Smooth muscle cell (in vitro differentiated cells): ENCODE measurements around the gene S100A13. TPM values are rescaled to one million over a fixed set of nuclear protein-coding genes. Genes with fewer than 3 reads are reported as not detected.

Experiments
- DNase-seq: peaks from one replicate; lab custom pipeline; 2025; ENCODE audit not compliant: unreplicated experiment; lab: John Stamatoyannopoulos, UW
- H2AFZ ChIP-seq: fragments of 200-600 bp; sonication (generic); 2 replicates; pipeline ENCODE4 v1.6.0; 2016; ENCODE audit warnings: antibody characterized with exemption, low read depth, mild to moderate bottlenecking
- H3F3A ChIP-seq: fragments of 200-600 bp; sonication (generic); 2 replicates; pipeline ENCODE4 v1.6.0; 2017; ENCODE audit warnings: antibody characterized with exemption, low read depth
- H3K27ac ChIP-seq: fragments of 200-600 bp; sonication (generic); 2 replicates; pipeline ENCODE4 v1.5.1; 2016; ENCODE audit warnings: low read depth, mild to moderate bottlenecking
- H3K27me3 ChIP-seq: fragments of 200-600 bp; sonication (generic); 2 replicates; pipeline ENCODE4 v1.6.1; 2016; ENCODE audit warnings: low read depth, mild to moderate bottlenecking
- H3K36me3 ChIP-seq: fragments of 200-600 bp; sonication (generic); 2 replicates; pipeline ENCODE4 v1.5.1; 2016; ENCODE audit warnings: low read depth
- H3K4me1 ChIP-seq: fragments of 200-600 bp; sonication (generic); 2 replicates; pipeline ENCODE4 v1.5.1; 2016; ENCODE audit warnings: low read depth
- H3K4me2 ChIP-seq: fragments of 200-600 bp; sonication (generic); 2 replicates; pipeline ENCODE4 v1.6.0; 2016; ENCODE audit warnings: mild to moderate bottlenecking
- H3K4me3 ChIP-seq: fragments of 200-600 bp; sonication (generic); 2 replicates; pipeline ENCODE4 v1.5.1; 2016; ENCODE audit warnings: mild to moderate bottlenecking
- H3K79me2 ChIP-seq: fragments of 200-600 bp; sonication (generic); 2 replicates; pipeline ENCODE4 v1.6.0; 2016; ENCODE audit warnings: low read depth, mild to moderate bottlenecking
- H3K9ac ChIP-seq: fragments of 200-600 bp; sonication (generic); 2 replicates; pipeline ENCODE4 v1.6.0; 2016; ENCODE audit warnings: low read depth
- H3K9me3 ChIP-seq: fragments of 200-600 bp; sonication (generic); replicated peaks from 2 replicates; pipeline ENCODE4 v1.5.1; 2016; ENCODE audit warnings: low read depth
- H4K20me1 ChIP-seq: fragments of 200-600 bp; sonication (generic); 2 replicates; pipeline ENCODE4 v1.6.0; 2016; ENCODE audit warnings: low read depth
- WGBS: methylation state at CpG from one replicate; pipeline ENCODE4 v1.1.7; 2016; ENCODE audit warnings: low lambda C conversion rate; 5-methylcytosine and 5-hydroxymethylcytosine counted together
- polyA plus RNA-seq: library from polyadenylated mRNA; unstranded; fragments of >200 nt; fragmentation: Nextera tagmentation; extraction: Ambion mirVana; gene quantifications from 2 replicates; pipeline ENCODE4 v1.2.1, GENCODE V29; 2016
- total RNA-seq: library from RNA; depleted of rRNA; stranded (reverse); fragments of >200 nt; gene quantifications from 2 replicates; pipeline ENCODE4 v1.2.3, GENCODE V29; 2014
- TF ChIP-seq, protein P1 (sequence below): fragments of 200-600 bp; sonication (generic); IDR thresholded peaks from 2 replicates; pipeline ENCODE4 v1.5.1; 2017; ENCODE audit warnings: borderline replicate concordance, mild to moderate bottlenecking, antibody characterized with exemption; ENCODE audit not compliant: insufficient read depth, poor library complexity, severe bottlenecking

S100A13 gene
- total and polyA plus RNA-seq, 2 experiments from 2014 or later: 158 to 498 TPM

DNA sequence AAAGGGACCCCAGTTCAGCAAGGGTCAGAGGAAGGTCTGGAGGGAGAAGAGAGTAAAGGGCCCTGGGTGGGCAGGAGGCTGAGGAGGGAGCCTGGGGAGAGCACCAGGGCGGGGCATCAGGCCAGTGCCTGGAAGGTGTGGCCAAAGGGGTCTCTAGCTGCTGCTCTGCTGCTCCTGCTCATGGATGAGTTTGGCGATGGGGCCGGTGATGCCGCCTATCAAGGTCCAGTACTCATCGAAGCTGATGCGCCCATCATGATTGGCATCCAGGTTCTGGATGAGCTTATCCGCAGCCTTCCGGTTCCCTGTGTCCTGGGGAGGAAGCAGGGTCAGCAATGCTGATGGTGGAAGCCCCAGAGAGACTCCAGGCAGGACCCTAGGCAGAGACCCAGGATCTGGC, 19.9 kb downstream of the S100A13 start:
- peaks cover 38% of the 10 kb centered on the region for H3K4me1 ChIP-seq
- H3K79me2 ChIP-seq: peaks cover 21% of the 10 kb centered on the region
- H4K20me1 ChIP-seq: no peaks in the 10 kb centered on the region
- no peaks in the 10 kb centered on the region for H3K36me3 ChIP-seq
- H3K9me3 ChIP-seq: no peaks in the 10 kb centered on the region
- H3K4me3 ChIP-seq: no peak overlapping the region
- H3K27ac ChIP-seq: peak overlapping the region; percentile 93
- H3F3A ChIP-seq: peaks cover 16% of the 10 kb centered on the region
- no peak for DNase-seq
- H3K27me3 ChIP-seq: no peaks in the 10 kb centered on the region
- H3K9ac ChIP-seq: no peak overlapping the region
- 94% methylated on average over 8 of the region's 8 CpGs for WGBS
- no peak overlapping the region for H3K4me2 ChIP-seq
- H2AFZ ChIP-seq: no peak overlapping the region
- TF ChIP-seq, protein P1, sequence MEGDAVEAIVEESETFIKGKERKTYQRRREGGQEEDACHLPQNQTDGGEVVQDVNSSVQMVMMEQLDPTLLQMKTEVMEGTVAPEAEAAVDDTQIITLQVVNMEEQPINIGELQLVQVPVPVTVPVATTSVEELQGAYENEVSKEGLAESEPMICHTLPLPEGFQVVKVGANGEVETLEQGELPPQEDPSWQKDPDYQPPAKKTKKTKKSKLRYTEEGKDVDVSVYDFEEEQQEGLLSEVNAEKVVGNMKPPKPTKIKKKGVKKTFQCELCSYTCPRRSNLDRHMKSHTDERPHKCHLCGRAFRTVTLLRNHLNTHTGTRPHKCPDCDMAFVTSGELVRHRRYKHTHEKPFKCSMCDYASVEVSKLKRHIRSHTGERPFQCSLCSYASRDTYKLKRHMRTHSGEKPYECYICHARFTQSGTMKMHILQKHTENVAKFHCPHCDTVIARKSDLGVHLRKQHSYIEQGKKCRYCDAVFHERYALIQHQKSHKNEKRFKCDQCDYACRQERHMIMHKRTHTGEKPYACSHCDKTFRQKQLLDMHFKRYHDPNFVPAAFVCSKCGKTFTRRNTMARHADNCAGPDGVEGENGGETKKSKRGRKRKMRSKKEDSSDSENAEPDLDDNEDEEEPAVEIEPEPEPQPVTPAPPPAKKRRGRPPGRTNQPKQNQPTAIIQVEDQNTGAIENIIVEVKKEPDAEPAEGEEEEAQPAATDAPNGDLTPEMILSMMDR: no peak

DNA sequence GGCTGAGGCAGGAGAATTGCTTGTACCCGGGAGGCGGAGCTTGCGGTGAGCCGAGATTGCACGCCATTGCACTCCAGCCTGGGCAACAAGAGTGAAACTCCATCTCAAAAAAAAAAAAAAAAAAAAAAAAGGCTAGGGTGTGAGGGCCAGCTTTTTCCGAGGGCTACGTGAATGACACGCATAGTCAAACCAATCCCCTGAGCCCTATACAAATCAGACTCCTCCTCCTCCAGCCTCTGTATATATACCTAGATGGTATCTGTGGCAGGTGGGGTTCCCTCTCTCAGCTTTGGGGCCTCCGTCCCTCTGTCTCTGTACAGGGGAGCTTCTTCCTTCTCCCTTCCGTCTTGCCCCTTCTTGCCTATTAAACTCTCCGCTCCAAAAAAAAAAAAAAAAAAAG, 21.1 kb downstream of the S100A13 start:
- TF ChIP-seq, protein P1: no peak
- Histone ChIP-seq H3K9ac (no peak overlapping the region), H3K9me3 (no peaks in the 10 kb centered on the region), H3K27me3 (no peaks in the 10 kb centered on the region), H4K20me1 (no peaks in the 10 kb centered on the region), H2AFZ (no peak overlapping the region), H3K79me2 (peaks cover 9% of the 10 kb centered on the region), H3F3A (peaks cover 16% of the 10 kb centered on the region), H3K4me2 (no peak overlapping the region), H3K27ac (no peak overlapping the region), H3K4me1 (peaks cover 28% of the 10 kb centered on the region), H3K4me3 (no peak overlapping the region), H3K36me3 (no peaks in the 10 kb centered on the region)
- 92% methylated on average over 8 of the region's 11 CpGs for WGBS
- no peak for DNase-seq

DNA sequence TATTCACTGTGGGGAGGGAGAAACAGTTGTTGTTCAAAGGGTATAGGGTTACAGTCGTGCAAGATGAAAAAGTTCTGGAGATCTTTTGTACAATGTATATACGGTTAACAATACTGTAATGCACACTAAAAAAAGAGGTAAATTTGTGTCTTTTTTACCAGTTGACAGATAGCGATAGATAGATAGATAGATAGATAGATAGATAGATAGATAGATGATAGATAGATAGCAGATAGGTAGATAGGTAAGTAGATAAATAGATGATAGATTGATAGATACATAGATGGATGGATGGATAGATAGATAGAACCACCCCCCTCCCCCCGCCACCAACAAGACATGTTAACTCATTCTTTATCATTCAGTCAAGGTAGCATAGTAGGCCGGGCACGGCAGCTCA, 24.6 kb downstream of the S100A13 start:
- no peaks in the 10 kb centered on the region for H3K79me2 ChIP-seq
- no peak overlapping the region for H3K27ac ChIP-seq
- no peak for DNase-seq
- no peak overlapping the region for H2AFZ ChIP-seq
- no peak overlapping the region for H3K4me3 ChIP-seq
- WGBS: 93% methylated on average over 6 of the region's 6 CpGs
- no peak overlapping the region for H3K4me2 ChIP-seq
- H3K4me1 ChIP-seq: no peaks in the 10 kb centered on the region
- H3K9me3 ChIP-seq: no peaks in the 10 kb centered on the region
- H3K36me3 ChIP-seq: no peaks in the 10 kb centered on the region
- H3K27me3 ChIP-seq: no peaks in the 10 kb centered on the region
- H4K20me1 ChIP-seq: no peaks in the 10 kb centered on the region
- no peak overlapping the region for H3K9ac ChIP-seq
- H3F3A ChIP-seq: no peaks in the 10 kb centered on the region
- TF ChIP-seq, protein P1: no peak

DNA sequence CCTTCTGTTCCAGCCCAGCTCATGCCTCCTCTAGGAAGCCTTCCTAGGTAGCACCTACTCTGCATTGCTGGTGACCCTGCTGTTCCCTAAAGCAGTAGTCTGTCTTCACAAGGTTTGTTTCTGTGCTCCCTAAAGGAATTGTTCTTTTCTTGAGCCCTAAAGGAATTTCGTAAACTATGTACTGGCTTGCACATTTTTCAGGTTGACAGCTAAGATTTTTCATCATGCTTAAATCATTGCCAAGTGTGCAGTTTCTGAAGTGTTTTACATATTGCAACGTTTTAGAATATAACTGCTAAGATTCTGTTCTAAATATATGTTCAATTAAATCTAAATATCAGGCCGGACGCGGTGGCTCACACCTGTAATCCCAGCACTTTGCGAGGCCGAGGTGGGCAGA, 27.5 kb downstream of the S100A13 start:
- H3K79me2 ChIP-seq: no peaks in the 10 kb centered on the region
- no peak overlapping the region for H2AFZ ChIP-seq
- no peak overlapping the region for H3K4me3 ChIP-seq
- no peak overlapping the region for H3K9ac ChIP-seq
- no peaks in the 10 kb centered on the region for H3K9me3 ChIP-seq
- no peak for DNase-seq
- 92% methylated on average over 7 of the region's 7 CpGs for WGBS
- no peaks in the 10 kb centered on the region for H3F3A ChIP-seq
- no peak overlapping the region for H3K4me2 ChIP-seq
- no peaks in the 10 kb centered on the region for H3K4me1 ChIP-seq
- H3K36me3 ChIP-seq: no peaks in the 10 kb centered on the region
- no peaks in the 10 kb centered on the region for H4K20me1 ChIP-seq
- no peak overlapping the region for H3K27ac ChIP-seq
- H3K27me3 ChIP-seq: no peaks in the 10 kb centered on the region
- TF ChIP-seq, protein P1: no peak
